PC-9 (cell line): ENCODE measurements around the gene BMAL2. TPM values are rescaled to one million over a fixed set of nuclear protein-coding genes. Genes with fewer than 3 reads are reported as not detected.

Source experiments
- BruUV-seq: library from RNA; stranded (reverse); fragments of 400-500 nt; replicated peaks from 2 replicates; lab custom pipeline; 2021; lab: Mats Ljungman, UMichigan
- CTCF ChIA-PET: fragments of 300-600 bp; sonication (Branson Sonifier 250); formaldehyde crosslinking; loops from one replicate; lab custom pipeline; 2022; ENCODE audit warnings: antibody characterized with exemption; lab: Charles Lee
- POLR2A ChIA-PET: fragments of 300-600 bp; sonication (Branson Sonifier 250); formaldehyde crosslinking; loops from one replicate; lab custom pipeline; 2022; ENCODE audit warnings: antibody characterized with exemption; ENCODE audit not compliant: unreplicated experiment; lab: Charles Lee
- DNase-seq, 2 experiments: peaks; one replicate each; pipeline versions ENCODE4 v3.0.0 to v3.0.0-alpha.2; 2015 to 2022; ENCODE audit warnings: mixed read lengths in 1 of 2
- H2AFZ ChIP-seq: fragments of 200-600 bp; sonication (generic); 2 replicates; pipeline ENCODE4 v1.8.1; 2017; ENCODE audit warnings: antibody characterized with exemption
- H3F3A ChIP-seq: fragments of 200-600 bp; sonication (generic); 2 replicates; pipeline ENCODE4 v1.8.1; 2017; ENCODE audit warnings: antibody characterized with exemption, mild to moderate bottlenecking, low read depth; ENCODE audit not compliant: insufficient read depth
- H3K27ac ChIP-seq: fragments of 200-600 bp; sonication (generic); 2 replicates; pipeline ENCODE4 v1.6.1; 2016; ENCODE audit warnings: mixed run types
- H3K27me3 ChIP-seq: fragments of 200-600 bp; sonication (generic); 2 replicates; pipeline ENCODE4 v1.6.1; 2016; ENCODE audit warnings: low read depth, mixed run types; ENCODE audit not compliant: insufficient read depth
- H3K36me3 ChIP-seq: fragments of 200-600 bp; sonication (generic); 2 replicates; pipeline ENCODE4 v1.6.1; 2016; ENCODE audit warnings: low read depth, mixed run types
- H3K4me1 ChIP-seq: fragments of 200-600 bp; sonication (generic); replicated peaks from 2 replicates; pipeline ENCODE4 v1.6.1; 2016; ENCODE audit warnings: mixed run types; ENCODE audit not compliant: insufficient read depth
- H3K4me2 ChIP-seq: fragments of 200-600 bp; sonication (generic); 2 replicates; pipeline ENCODE4 v1.6.1; 2017; ENCODE audit warnings: mixed run types
- H3K4me3 ChIP-seq: fragments of 200-600 bp; sonication (generic); 2 replicates; pipeline ENCODE4 v1.6.1; 2016; ENCODE audit warnings: mixed run types
- H3K79me2 ChIP-seq: fragments of 200-600 bp; sonication (generic); 2 replicates; pipeline ENCODE4 v1.6.1; 2017; ENCODE audit warnings: low read depth, mixed run types
- H3K9me2 ChIP-seq: fragments of 200-600 bp; sonication (generic); 2 replicates; pipeline ENCODE4 v1.8.1; 2017; ENCODE audit warnings: mild to moderate bottlenecking; ENCODE audit not compliant: insufficient read depth
- H3K9me3 ChIP-seq: fragments of 200-600 bp; sonication (generic); 2 replicates; pipeline ENCODE4 v1.8.1; 2016; ENCODE audit warnings: low read depth; ENCODE audit not compliant: insufficient read depth
- H4K20me1 ChIP-seq: fragments of 200-600 bp; sonication (generic); 2 replicates; pipeline ENCODE4 v1.8.1; 2017; ENCODE audit not compliant: insufficient read depth
- CTCF ChIP-seq: fragments of 200-600 bp; sonication (generic); conservative IDR thresholded peaks from 2 replicates; pipeline ENCODE4 v1.6.1; 2017; ENCODE audit warnings: mixed run types, antibody characterized with exemption, mild to moderate bottlenecking, moderate library complexity
- EZH2 ChIP-seq: fragments of 200-600 bp; sonication (generic); IDR thresholded peaks from 2 replicates; pipeline ENCODE4 v1.8.0; 2017; ENCODE audit warnings: antibody characterized with exemption, low read depth
- intact Hi-C: fragments of 100-400 bp; cut with micrococcal nuclease; formaldehyde crosslinking; loops from one replicate; pipeline ENCODE4 v1.10.0; 2022; ENCODE audit not compliant: unreplicated experiment
- total RNA-seq: library from RNA; stranded (reverse); gene quantifications from 2 replicates; pipeline ENCODE4 v1.2.3, GENCODE V29; 2021

The BMAL2 gene
- total RNA-seq, 1 experiment from 2014 or later: 87.9 TPM

- H3K27me3 ChIP-seq: no peaks in the 10 kb centered on the region
- H3K27ac ChIP-seq: no peak overlapping the region
- H3K9me3 ChIP-seq: no peaks in the 10 kb centered on the region
- intact Hi-C loops: no loop called here
- no peak for TF ChIP-seq EZH2
- TF ChIP-seq CTCF: no peak
- ChIA-PET POLR2A (no interaction called here), CTCF (no interaction called here)
- H3K4me2 ChIP-seq: no peak overlapping the region
- H4K20me1 ChIP-seq: no peaks in the 10 kb centered on the region
- H3K9me2 ChIP-seq: no peaks in the 10 kb centered on the region
- BruUV-seq: no TSS peak
- H3K4me3 ChIP-seq: no peak overlapping the region
- DNase-seq: no peak
- H3F3A ChIP-seq: no peaks in the 10 kb centered on the region
- H3K36me3 ChIP-seq: no peaks in the 10 kb centered on the region
- no peak overlapping the region for H2AFZ ChIP-seq
- peaks cover 6% of the 10 kb centered on the region; the same call in 1 of the 2 replicates for H3K79me2 ChIP-seq
- H3K4me1 ChIP-seq: no peaks in the 10 kb centered on the region
These were observed 40.8 kb upstream of the BMAL2 start for GRCh38 chr12:27291862-27292261.

- ChIA-PET CTCF (no interaction called here), POLR2A (no interaction called here)
- H3K27ac ChIP-seq: no peak overlapping the region
- intact Hi-C loops: no loop called here
- no peaks in the 10 kb centered on the region for H3K27me3 ChIP-seq
- no peaks in the 10 kb centered on the region for H3K4me1 ChIP-seq
- H3K79me2 ChIP-seq: peaks cover 6% of the 10 kb centered on the region; the same call in 1 of the 2 replicates
- H3K4me3 ChIP-seq: no peak overlapping the region
- BruUV-seq: no TSS peak
- no peak overlapping the region for H2AFZ ChIP-seq
- H3F3A ChIP-seq: no peaks in the 10 kb centered on the region
- DNase-seq: no peak
- H3K4me2 ChIP-seq: no peak overlapping the region
- no peaks in the 10 kb centered on the region for H3K9me2 ChIP-seq
- no peak for TF ChIP-seq CTCF
- TF ChIP-seq EZH2: no peak
- H3K9me3 ChIP-seq: no peaks in the 10 kb centered on the region
- H4K20me1 ChIP-seq: no peaks in the 10 kb centered on the region
- no peaks in the 10 kb centered on the region for H3K36me3 ChIP-seq
These were observed 39.9 kb upstream of the BMAL2 start for GRCh38 chr12:27292718-27293117.

GRCh38 chr12:27293463-27293862, 39.2 kb upstream of the BMAL2 start:
- Histone ChIP-seq H3K9me2 (no peaks in the 10 kb centered on the region), H3F3A (no peaks in the 10 kb centered on the region), H3K9me3 (no peaks in the 10 kb centered on the region), H3K27me3 (no peaks in the 10 kb centered on the region), H3K27ac (no peak overlapping the region), H3K79me2 (peaks cover 6% of the 10 kb centered on the region; the same call in 1 of the 2 replicates), H2AFZ (no peak overlapping the region), H3K36me3 (no peaks in the 10 kb centered on the region), H4K20me1 (no peaks in the 10 kb centered on the region), H3K4me3 (no peak overlapping the region), H3K4me1 (no peaks in the 10 kb centered on the region), H3K4me2 (no peak overlapping the region)
- BruUV-seq: no TSS peak
- TF ChIP-seq CTCF (no peak), EZH2 (no peak)
- no peak for DNase-seq
- POLR2A ChIA-PET: no interaction called here
- intact Hi-C loops: no loop called here
- CTCF ChIA-PET: no interaction called here
